HCT116 (cell line): ENCODE data around the gene DIO1. TPM values are rescaled to one million over a fixed set of nuclear protein-coding genes. Genes with fewer than 3 reads are reported as not detected.

Experiments
- ATAC-seq: fragments of 200-7000 bp; cut with Tn5 transposase; 2 replicates; pipeline ENCODE4 v1.9.1; 2020; ENCODE audit warnings: mild to moderate bottlenecking, moderate library complexity
- BruUV-seq: library from RNA; stranded (reverse); fragments of 400-500 nt; replicated peaks from 2 replicates; lab custom pipeline; 2021; lab: Mats Ljungman, UMichigan
- CTCF ChIA-PET: fragments of 300-600 bp; sonication (Branson Sonifier 250); formaldehyde crosslinking; loops from one replicate; lab custom pipeline; 2021; ENCODE audit warnings: antibody characterized with exemption; lab: Charles Lee
- POLR2A ChIA-PET: fragments of 300-600, 350-600 bp; sonication (Branson Sonifier 250); formaldehyde crosslinking; loops from one replicate; lab custom pipeline; 2021; ENCODE audit warnings: antibody characterized with exemption; lab: Charles Lee
- RAD21 ChIA-PET, 2 experiments: fragments of 300-600 bp; sonication (Branson Sonifier 250); formaldehyde crosslinking; loops; one replicate each; lab custom pipeline; 2023; ENCODE audit warnings: low total read pairs in 2 of 2; ENCODE audit not compliant: uncharacterized antibody in 2 of 2, unreplicated experiment in 2 of 2, low non-redundant PET in 1 of 2; lab: Charles Lee
- DNase-seq: peaks from one replicate; pipeline ENCODE4 v3.0.0-alpha.2; 2010; ENCODE audit warnings: low read depth, low spot score
- H2AFZ ChIP-seq: fragments of 200-600 bp; shearing (Covaris generic), sonication (generic); 2 replicates; pipeline ENCODE4 v1.6.1; 2017; ENCODE audit warnings: low read depth, mixed run types, mixed read lengths, antibody characterized with exemption, low read length; ENCODE audit not compliant: poor library complexity, severe bottlenecking
- H3K27ac ChIP-seq: 2 replicates; pipeline ENCODE4 v1.5.1; 2012; ENCODE audit warnings: low read depth, low read length
- H3K27me3 ChIP-seq: fragments of 200-600 bp; sonication (generic); 2 replicates; pipeline ENCODE4 v1.6.1; 2016; ENCODE audit warnings: mixed run types, low read length, mixed read lengths; ENCODE audit not compliant: insufficient read depth
- H3K36me3 ChIP-seq, 2 experiments: fragments of 200-500 bp in 1 of 2; fragments of 200-600 bp in 1 of 2; sonication (Bioruptor generic) in 1 of 2; sonication (generic) in 1 of 2; 2 replicates each; pipeline versions ENCODE4 v1.5.1 to v1.6.1; 2014 to 2016; ENCODE audit warnings: low read length in 2 of 2, inconsistent platforms in 1 of 2, mixed read lengths in 1 of 2, mixed run types in 1 of 2; ENCODE audit not compliant: insufficient read depth in 2 of 2, control insufficient read depth in 1 of 2
- H3K4me1 ChIP-seq, 2 experiments: fragments of 200-600 bp in 1 of 2; sonication (generic) in 1 of 2; 2 replicates each; pipeline versions ENCODE4 v1.5.1 to v1.6.1; 2012 to 2017; ENCODE audit warnings: low read length in 2 of 2, inconsistent platforms in 1 of 2, mild to moderate bottlenecking in 1 of 2, mixed read lengths in 1 of 2, mixed run types in 1 of 2, moderate library complexity in 1 of 2; ENCODE audit not compliant: insufficient read depth in 2 of 2, control insufficient read depth in 1 of 2
- H3K4me2 ChIP-seq: fragments of 200-600 bp; sonication (generic); 2 replicates; pipeline ENCODE4 v1.6.1; 2017; ENCODE audit warnings: mixed run types, low read length, mixed read lengths
- H3K4me3 ChIP-seq, 2 experiments: fragments of 200-600 bp in 1 of 2; sonication (generic) in 1 of 2; replicated peaks in 1 of 2; 2 replicates each; pipeline ENCODE4 v1.5.1; 2011 to 2016; ENCODE audit warnings: low read length in 2 of 2, control low read depth in 1 of 2, low read depth in 1 of 2, mild to moderate bottlenecking in 1 of 2, mixed read lengths in 1 of 2, mixed run types in 1 of 2
- H3K79me2 ChIP-seq: fragments of 200-600 bp; sonication (generic); 2 replicates; pipeline ENCODE4 v1.6.1; 2017; ENCODE audit warnings: mild to moderate bottlenecking, mixed run types, low read length, moderate library complexity, mixed read lengths; ENCODE audit not compliant: insufficient read depth
- H3K9ac ChIP-seq: fragments of 200-600 bp; sonication (generic); 2 replicates; pipeline ENCODE4 v1.6.1; 2016; ENCODE audit warnings: low read length, mixed read lengths
- H3K9me2 ChIP-seq: fragments of 200-600 bp; sonication (generic), shearing (Covaris generic); 2 replicates; pipeline ENCODE4 v1.6.1; 2017; ENCODE audit warnings: mixed run types, mild to moderate bottlenecking, moderate library complexity; ENCODE audit not compliant: insufficient read depth
- H3K9me3 ChIP-seq, 2 experiments: fragments of 200-500 bp in 1 of 2; fragments of 200-600 bp in 1 of 2; sonication (Bioruptor generic) in 1 of 2; sonication (generic) in 1 of 2; 2 replicates each; pipeline ENCODE4 v1.6.1; 2014 to 2017; ENCODE audit warnings: low read length in 2 of 2, mixed read lengths in 2 of 2, inconsistent platforms in 1 of 2, low read depth in 1 of 2, mild to moderate bottlenecking in 1 of 2, mixed run types in 1 of 2, moderate library complexity in 1 of 2; ENCODE audit not compliant: control insufficient read depth in 1 of 2, insufficient read depth in 1 of 2
- H4K20me1 ChIP-seq: fragments of 200-600 bp; sonication (generic), shearing (Covaris generic); 2 replicates; pipeline ENCODE4 v1.6.1; 2017; ENCODE audit warnings: mixed run types, mild to moderate bottlenecking, moderate library complexity; ENCODE audit not compliant: insufficient read depth
- ATF3 ChIP-seq: IDR thresholded peaks from 2 replicates; pipeline ENCODE4 v1.6.1; 2012
- CTCF ChIP-seq, 3 experiments: fragments of 200-600 bp in 1 of 3; sonication (generic) in 1 of 3; IDR thresholded peaks in 2 of 3; conservative IDR thresholded peaks in 1 of 3; 2 replicates each; pipeline ENCODE4 v1.5.1; 2012 to 2017; ENCODE audit warnings: low read depth in 2 of 3, low read length in 2 of 3, antibody characterized with exemption in 1 of 3, borderline replicate concordance in 1 of 3, control low read depth in 1 of 3, mild to moderate bottlenecking in 1 of 3, mixed read lengths in 1 of 3, mixed run types in 1 of 3, moderate library complexity in 1 of 3; ENCODE audit not compliant: insufficient read depth in 1 of 3
- EZH2phosphoT487 ChIP-seq: fragments of 200-600 bp; IDR thresholded peaks from 2 replicates; pipeline ENCODE4 v1.6.1; 2018; ENCODE audit warnings: antibody characterized with exemption, borderline replicate concordance
- FOSL1 ChIP-seq: IDR thresholded peaks from 2 replicates; pipeline ENCODE4 v1.6.1; 2012; ENCODE audit warnings: low read depth
- JUND ChIP-seq: IDR thresholded peaks from 2 replicates; pipeline ENCODE4 v1.6.1; 2012
- MAX ChIP-seq: IDR thresholded peaks from 2 replicates; pipeline ENCODE4 v1.6.1; 2012
- POLR2A ChIP-seq: IDR thresholded peaks from 2 replicates; pipeline ENCODE4 v1.7.0; 2011; ENCODE audit warnings: borderline replicate concordance; ENCODE audit not compliant: insufficient read depth, insufficient read length; ENCODE audit errors: extremely low read depth
- POLR2AphosphoS5 ChIP-seq: IDR thresholded peaks from 2 replicates; pipeline ENCODE4 v1.6.1; 2011; ENCODE audit warnings: mild to moderate bottlenecking, low read depth, low read length, moderate library complexity
- RAD21 ChIP-seq: IDR thresholded peaks from 2 replicates; pipeline ENCODE4 v1.6.1; 2012; ENCODE audit warnings: low read depth, mild to moderate bottlenecking
- REST ChIP-seq: IDR thresholded peaks from 2 replicates; pipeline ENCODE4 v1.6.1; 2012; ENCODE audit warnings: low read depth
- SIN3A ChIP-seq: IDR thresholded peaks from 2 replicates; pipeline ENCODE4 v1.6.1; 2012; ENCODE audit warnings: low read depth
- SP1 ChIP-seq: IDR thresholded peaks from 2 replicates; pipeline ENCODE4 v1.6.1; 2012; ENCODE audit warnings: low read depth
- TCF7L2 ChIP-seq: IDR thresholded peaks from 2 replicates; pipeline ENCODE4 v1.7.0; 2011; ENCODE audit warnings: borderline replicate concordance, inconsistent platforms; ENCODE audit not compliant: insufficient read depth, insufficient read length; ENCODE audit errors: extremely low read depth
- YY1 ChIP-seq: IDR thresholded peaks from 2 replicates; pipeline ENCODE4 v1.6.1; 2011; ENCODE audit warnings: low read length, low read depth, moderate library complexity, mild to moderate bottlenecking; ENCODE audit not compliant: insufficient replicate concordance; ENCODE audit errors: extremely low read depth
- ZBTB33 ChIP-seq: IDR thresholded peaks from 2 replicates; pipeline ENCODE4 v1.6.1; 2011; ENCODE audit warnings: mild to moderate bottlenecking, low read length, moderate library complexity; ENCODE audit not compliant: insufficient replicate concordance; ENCODE audit errors: extremely low read depth
- ZFX ChIP-seq: fragments of 450-650 bp; IDR thresholded peaks from 2 replicates; pipeline ENCODE4 v1.6.1; 2017
- ZNF274 ChIP-seq: fragments of 200-500 bp; sonication (Bioruptor generic); IDR thresholded peaks from 2 replicates; pipeline ENCODE4 v1.6.1; 2014; ENCODE audit warnings: mild to moderate bottlenecking, low read depth, low read length, inconsistent platforms
- intact Hi-C: fragments of 100-400 bp; cut with micrococcal nuclease; formaldehyde crosslinking; loops from 2 replicates; pipeline ENCODE4 v1.10.0; 2022
- total RNA-seq: library from RNA; stranded (reverse); gene quantifications from one replicate; pipeline ENCODE4 v1.2.1, GENCODE V29; 2021; ENCODE audit not compliant: unreplicated experiment

Gene DIO1
- total RNA-seq, 1 experiment from 2014 or later: not detected

- TF ChIP-seq REST: no peak
- TF ChIP-seq YY1: no peak
- TF ChIP-seq POLR2A: no peak
- TF ChIP-seq EZH2phosphoT487: no peak
- no peak for TF ChIP-seq CTCF (IDR thresholded peaks at IDR 0.05 in 2 of 3, conservative IDR thresholded peaks at IDR 0.05 in 1 of 3; ENCODE audit: borderline replicate concordance in 1 of 3, insufficient read depth in 1 of 3, low read depth in 2 of 3, low read length in 2 of 3)
- TF ChIP-seq SIN3A: no peak
- TF ChIP-seq, all 23 proteins: peak for 0
Observed at GRCh38 chr1:53899708-53900107, 5.7 kb downstream of the DIO1 start (continued).

GRCh38 chr1:53902235-53903138, 8.5 kb downstream of the DIO1 start:
- no TSS peak for BruUV-seq
- Histone ChIP-seq H3K9me3 (no peaks in the 10 kb centered on the region), H3K27me3 (no peaks in the 10 kb centered on the region), H3K27ac (no peak overlapping the region), H3K9me2 (no peaks in the 10 kb centered on the region), H3K4me2 (no peak overlapping the region), H3K9ac (no peak overlapping the region), H3K36me3 (no peaks in the 10 kb centered on the region), H4K20me1 (no peaks in the 10 kb centered on the region), H3K4me3 (no peak overlapping the region), H3K4me1 (peaks cover 0 to 4% of the 10 kb centered on the region in 2 experiments; a peak in 1 of 4 replicates), H3K79me2 (no peaks in the 10 kb centered on the region), H2AFZ (no peak overlapping the region)
- no peak for DNase-seq
- ChIA-PET CTCF (no interaction called here), RAD21 (no interaction called here), POLR2A (no interaction called here)
- no peak for ATAC-seq
- intact Hi-C loops: no loop called here
- TF ChIP-seq RAD21: no peak
- TF ChIP-seq MAX: no peak
- no peak for TF ChIP-seq ZNF274
- no peak for TF ChIP-seq TCF7L2
- no peak for TF ChIP-seq POLR2AphosphoS5
- no peak for TF ChIP-seq FOSL1
- no peak for TF ChIP-seq ZBTB33
- TF ChIP-seq ATF3: no peak
- TF ChIP-seq JUND: no peak
- no peak for TF ChIP-seq ZFX
- no peak for TF ChIP-seq SP1
